H9 (cell line): Measurements from ENCODE around the gene MYRIP. TPM values are rescaled to one million over a fixed set of nuclear protein-coding genes. Genes with fewer than 3 reads are reported as not detected.

Source experiments
- DNase-seq: peaks from one replicate; pipeline ENCODE4 v3.0.0-alpha.2; 2017
- H2AFZ ChIP-seq: one replicate; pipeline ENCODE4 v1.6.1; 2013; ENCODE audit warnings: mild to moderate bottlenecking, low read length, control low read depth, moderate library complexity
- H2AK5ac ChIP-seq: 2 replicates; pipeline ENCODE4 v1.6.1; 2013; ENCODE audit warnings: low read length, control low read depth, mixed read lengths; ENCODE audit not compliant: insufficient read length
- H2BK120ac ChIP-seq: one replicate; pipeline ENCODE4 v1.6.1; 2013; ENCODE audit warnings: low read depth, mild to moderate bottlenecking, low read length, control low read depth, inconsistent platforms; ENCODE audit not compliant: poor library complexity, severe bottlenecking
- H2BK12ac ChIP-seq: 2 replicates; pipeline ENCODE4 v1.6.1; 2013; ENCODE audit warnings: low read length, control low read depth, mixed read lengths, low read depth; ENCODE audit not compliant: insufficient read length
- H2BK15ac ChIP-seq: 2 replicates; pipeline ENCODE4 v1.6.1; 2013; ENCODE audit warnings: low read depth, low read length, control low read depth
- H2BK20ac ChIP-seq: one replicate; pipeline ENCODE4 v1.6.1; 2013; ENCODE audit warnings: low read depth, mild to moderate bottlenecking, low read length, control low read depth, inconsistent platforms; ENCODE audit not compliant: poor library complexity, severe bottlenecking
- H2BK5ac ChIP-seq: 2 replicates; pipeline ENCODE4 v1.6.1; 2013; ENCODE audit warnings: low read length, control low read depth, mixed read lengths; ENCODE audit not compliant: insufficient read length
- H3K14ac ChIP-seq: 2 replicates; pipeline ENCODE4 v1.6.1; 2013; ENCODE audit warnings: low read length, control low read depth; ENCODE audit not compliant: insufficient read depth
- H3K18ac ChIP-seq: 2 replicates; pipeline ENCODE4 v1.6.1; 2013; ENCODE audit warnings: low read depth, mild to moderate bottlenecking, mixed read lengths, low read length, control low read depth; ENCODE audit not compliant: insufficient read length
- H3K23ac ChIP-seq: 2 replicates; pipeline ENCODE4 v1.6.1; 2013; ENCODE audit warnings: low read length, control low read depth, mixed read lengths, low read depth; ENCODE audit not compliant: insufficient read length
- H3K23me2 ChIP-seq: 2 replicates; pipeline ENCODE4 v1.6.1; 2013; ENCODE audit warnings: low read depth, mild to moderate bottlenecking, mixed read lengths, low read length, control low read depth; ENCODE audit not compliant: insufficient read length, poor library complexity, severe bottlenecking
- H3K27ac ChIP-seq: 2 replicates; pipeline ENCODE4 v1.5.1; 2013; ENCODE audit warnings: low read length, control low read depth, mixed read lengths, low read depth; ENCODE audit not compliant: insufficient read length
- H3K27me3 ChIP-seq: 2 replicates; pipeline ENCODE4 v1.6.1; 2013; ENCODE audit warnings: low read length, control low read depth, inconsistent platforms; ENCODE audit not compliant: insufficient read depth
- H3K4ac ChIP-seq: 2 replicates; pipeline ENCODE4 v1.6.1; 2013; ENCODE audit warnings: low read depth, mild to moderate bottlenecking, control low read depth, inconsistent platforms, low read length, moderate library complexity
- H3K4me1 ChIP-seq: 2 replicates; pipeline ENCODE4 v1.6.1; 2013; ENCODE audit warnings: low read length, control low read depth, inconsistent platforms; ENCODE audit not compliant: insufficient read depth
- H3K4me2 ChIP-seq: 2 replicates; pipeline ENCODE4 v1.6.1; 2013; ENCODE audit warnings: low read length, control low read depth, mixed read lengths; ENCODE audit not compliant: insufficient read length, insufficient read depth
- H3K56ac ChIP-seq: 2 replicates; pipeline ENCODE4 v1.6.1; 2013; ENCODE audit warnings: low read depth, mild to moderate bottlenecking, mixed read lengths, low read length, control low read depth; ENCODE audit not compliant: insufficient read length
- H3K79me1 ChIP-seq: 2 replicates; pipeline ENCODE4 v1.6.1; 2013; ENCODE audit warnings: low read depth, mild to moderate bottlenecking, moderate library complexity, low read length, control low read depth, inconsistent platforms; ENCODE audit not compliant: insufficient read depth, poor library complexity, severe bottlenecking
- H3K79me2 ChIP-seq: 2 replicates; pipeline ENCODE4 v1.6.1; 2013; ENCODE audit warnings: low read length, control low read depth, inconsistent platforms; ENCODE audit not compliant: insufficient read depth
- H3K9ac ChIP-seq: 2 replicates; pipeline ENCODE4 v1.6.1; 2013; ENCODE audit warnings: low read length, control low read depth, mixed read lengths; ENCODE audit not compliant: insufficient read length; ENCODE audit errors: extremely low read depth
- H3K9me3 ChIP-seq: one replicate; pipeline ENCODE4 v1.6.1; 2013; ENCODE audit warnings: low read depth, low read length, inconsistent platforms; ENCODE audit not compliant: control insufficient read depth
- H3T11ph ChIP-seq: one replicate; pipeline ENCODE4 v1.6.1; 2013; ENCODE audit warnings: mild to moderate bottlenecking, low read length, control low read depth, inconsistent platforms
- H4K20me1 ChIP-seq: one replicate; pipeline ENCODE4 v1.6.1; 2013; ENCODE audit not compliant: control insufficient read depth, insufficient read length, insufficient read depth
- H4K5ac ChIP-seq: 2 replicates; pipeline ENCODE4 v1.6.1; 2013; ENCODE audit warnings: low read depth, mild to moderate bottlenecking, mixed read lengths, low read length, control low read depth; ENCODE audit not compliant: insufficient read length
- H4K8ac ChIP-seq: replicated peaks from 2 replicates; pipeline ENCODE4 v1.6.1; 2013; ENCODE audit warnings: low read length, control low read depth, mixed read lengths, low read depth; ENCODE audit not compliant: insufficient read length
- H4K91ac ChIP-seq: 2 replicates; pipeline ENCODE4 v1.6.1; 2013; ENCODE audit warnings: low read depth, mild to moderate bottlenecking, moderate library complexity, mixed read lengths, low read length, control low read depth; ENCODE audit not compliant: insufficient read length
- H3K27ac Mint-ChIP-seq, 3 experiments: 2 replicates in 2 of 3; 3 replicates in 1 of 3; pipeline ENCODE4 v1.8.0; 2020 to 2021; ENCODE audit warnings: mixed read lengths in 3 of 3, mild to moderate bottlenecking in 1 of 3, moderate library complexity in 1 of 3
- H3K27me3 Mint-ChIP-seq: 2 replicates; pipeline ENCODE4 v1.8.0; 2021; ENCODE audit warnings: low read depth, mild to moderate bottlenecking, moderate library complexity, mixed read lengths
- H3K36me3 Mint-ChIP-seq, 3 experiments: 2 replicates in 2 of 3; 3 replicates in 1 of 3; pipeline ENCODE4 v1.8.0; 2020 to 2021; ENCODE audit warnings: low read depth in 3 of 3, mixed read lengths in 3 of 3; ENCODE audit not compliant: insufficient read depth in 1 of 3
- H3K4me1 Mint-ChIP-seq, 2 experiments: 2 replicates each; pipeline ENCODE4 v1.8.0; 2020; ENCODE audit warnings: mixed read lengths in 2 of 2
- H3K4me3 Mint-ChIP-seq, 2 experiments: 2 replicates in 1 of 2; 3 replicates in 1 of 2; pipeline ENCODE4 v1.8.0; 2020 to 2021; ENCODE audit warnings: mild to moderate bottlenecking in 2 of 2, mixed read lengths in 2 of 2, moderate library complexity in 1 of 2
- H3K9me3 Mint-ChIP-seq, 2 experiments: 2 replicates in 1 of 2; 3 replicates in 1 of 2; pipeline ENCODE4 v1.8.0; 2020; ENCODE audit warnings: mild to moderate bottlenecking in 2 of 2, mixed read lengths in 2 of 2, moderate library complexity in 1 of 2
- WGBS: extraction: QIAGEN DNeasy Blood & Tissue Kit; methylation state at CpG from one replicate; pipeline ENCODE4 v1.1.7; 2013; ENCODE audit warnings: missing lambda C conversion rate, low lambda C conversion rate, mixed read lengths; ENCODE audit not compliant: insufficient read length; ENCODE audit errors: extremely low coverage; 5-methylcytosine and 5-hydroxymethylcytosine counted together
- total RNA-seq: library from RNA; stranded (reverse); gene quantifications from 2 replicates; pipeline ENCODE4 v1.2.1, GENCODE V29; 2021
- TF ChIP-seq, protein P1 (sequence below): fragments of 200-600 bp; sonication (generic); conservative IDR thresholded peaks from 3 replicates; pipeline ENCODE4 v1.8.0; 2021; ENCODE audit warnings: antibody characterized with exemption, mild to moderate bottlenecking

The MYRIP gene
- total RNA-seq, 1 experiment from 2014 or later: 1.8 TPM

DNA sequence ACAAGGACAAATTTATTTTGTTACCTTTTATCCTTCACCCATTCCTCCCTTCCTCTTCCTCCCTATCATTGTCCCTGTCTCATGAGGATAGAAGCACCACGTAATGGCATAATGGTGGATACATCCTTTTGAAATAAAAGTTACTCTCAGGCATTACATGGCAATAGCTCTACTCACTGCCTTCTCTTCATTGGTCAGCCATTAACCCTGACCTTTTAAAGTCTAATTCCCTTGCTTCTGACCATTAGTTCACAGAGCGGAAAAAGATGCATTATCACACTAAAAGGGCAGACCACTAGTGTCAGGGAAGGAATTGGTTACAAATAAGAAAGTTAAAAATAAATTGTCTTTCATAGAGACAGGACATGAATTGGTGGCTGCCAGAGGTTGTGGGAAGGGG, 445.5 kb downstream of the MYRIP start:
- no peak overlapping the region for H3K18ac ChIP-seq
- H3T11ph ChIP-seq: no peak overlapping the region
- Mint-ChIP-seq H3K27me3 (no peaks in the 10 kb centered on the region), H3K27ac (no peak overlapping the region), H3K9me3 (no peaks in the 10 kb centered on the region), H3K4me3 (no peak overlapping the region), H3K4me1 (peaks cover 9 to 22% of the 10 kb centered on the region in 2 experiments), H3K36me3 (no peaks in the 10 kb centered on the region)
- no peak overlapping the region for H3K23ac ChIP-seq
- H2BK20ac ChIP-seq: no peak overlapping the region
- no peak overlapping the region for H2BK120ac ChIP-seq
- no peak for DNase-seq
- H3K4me1 ChIP-seq: peaks cover 3% of the 10 kb centered on the region; the same call in 1 of the 2 replicates
- no peak overlapping the region for H3K4me2 ChIP-seq
- no peak overlapping the region for H4K5ac ChIP-seq
- no peak overlapping the region for H3K4ac ChIP-seq
- no peaks in the 10 kb centered on the region for H4K20me1 ChIP-seq
- no peak overlapping the region for H3K27ac ChIP-seq
- no peak overlapping the region for H3K56ac ChIP-seq
- H3K9me3 ChIP-seq: no peaks in the 10 kb centered on the region
- no peak overlapping the region for H2BK5ac ChIP-seq
- H2AFZ ChIP-seq: no peak overlapping the region
- H4K8ac ChIP-seq: no peak overlapping the region
- H3K79me1 ChIP-seq: no peaks in the 10 kb centered on the region
- no peaks in the 10 kb centered on the region for H3K23me2 ChIP-seq
- no peak overlapping the region for H3K14ac ChIP-seq
- TF ChIP-seq, protein P1, sequence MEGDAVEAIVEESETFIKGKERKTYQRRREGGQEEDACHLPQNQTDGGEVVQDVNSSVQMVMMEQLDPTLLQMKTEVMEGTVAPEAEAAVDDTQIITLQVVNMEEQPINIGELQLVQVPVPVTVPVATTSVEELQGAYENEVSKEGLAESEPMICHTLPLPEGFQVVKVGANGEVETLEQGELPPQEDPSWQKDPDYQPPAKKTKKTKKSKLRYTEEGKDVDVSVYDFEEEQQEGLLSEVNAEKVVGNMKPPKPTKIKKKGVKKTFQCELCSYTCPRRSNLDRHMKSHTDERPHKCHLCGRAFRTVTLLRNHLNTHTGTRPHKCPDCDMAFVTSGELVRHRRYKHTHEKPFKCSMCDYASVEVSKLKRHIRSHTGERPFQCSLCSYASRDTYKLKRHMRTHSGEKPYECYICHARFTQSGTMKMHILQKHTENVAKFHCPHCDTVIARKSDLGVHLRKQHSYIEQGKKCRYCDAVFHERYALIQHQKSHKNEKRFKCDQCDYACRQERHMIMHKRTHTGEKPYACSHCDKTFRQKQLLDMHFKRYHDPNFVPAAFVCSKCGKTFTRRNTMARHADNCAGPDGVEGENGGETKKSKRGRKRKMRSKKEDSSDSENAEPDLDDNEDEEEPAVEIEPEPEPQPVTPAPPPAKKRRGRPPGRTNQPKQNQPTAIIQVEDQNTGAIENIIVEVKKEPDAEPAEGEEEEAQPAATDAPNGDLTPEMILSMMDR: no peak
- H2BK12ac ChIP-seq: no peak overlapping the region
- no peak overlapping the region for H4K91ac ChIP-seq
- H3K27me3 ChIP-seq: no peaks in the 10 kb centered on the region
- no peaks in the 10 kb centered on the region for H3K79me2 ChIP-seq
- no peak overlapping the region for H2AK5ac ChIP-seq
- no CpG with 5 or more reads among the region's 2 CpGs for WGBS
- no peak overlapping the region for H3K9ac ChIP-seq
- H2BK15ac ChIP-seq: no peak overlapping the region
